GM12878 (cell line): Measurements from ENCODE around the gene FAF1. TPM values are rescaled to one million over a fixed set of nuclear protein-coding genes. Genes with fewer than 3 reads are reported as not detected.

ENCODE experiments used
- ATAC-seq: fragments of 200-7000 bp; cut with Tn5 transposase; 3 replicates; pipeline ENCODE4 v1.9.1; 2020; ENCODE audit warnings: mild to moderate bottlenecking, moderate library complexity
- BruUV-seq: library from RNA; stranded (reverse); fragments of 400-500 nt; replicated peaks from 2 replicates; lab custom pipeline; 2021; lab: Mats Ljungman, UMichigan
- CTCF ChIA-PET: fragments of 300-600 bp; sonication (Branson Sonifier 250); formaldehyde crosslinking; extraction: SDS; loops from one replicate; lab custom pipeline; 2021; ENCODE audit warnings: inconsistent platforms; lab: Yijun Ruan, JAX
- POLR2A ChIA-PET: fragments of 350-600 bp; formaldehyde crosslinking; extraction: SDS; loops from one replicate; lab custom pipeline; 2021; ENCODE audit warnings: inconsistent platforms; lab: Charles Lee
- RAD21 ChIA-PET: fragments of 300-600 bp; sonication (Branson Sonifier 250); formaldehyde crosslinking; loops from one replicate; lab custom pipeline; 2023; ENCODE audit warnings: antibody characterized with exemption; ENCODE audit not compliant: unreplicated experiment; lab: Charles Lee
- SMC1A ChIA-PET: fragments of 300-600 bp; sonication (Branson Sonifier 250); formaldehyde crosslinking; loops from one replicate; lab custom pipeline; 2023; ENCODE audit not compliant: unreplicated experiment, uncharacterized antibody; lab: Charles Lee
- DNase-seq: peaks from one replicate; pipeline ENCODE4 v3.0.0-alpha.2; 2011; ENCODE audit warnings: low read depth, low spot score
- FAIRE-seq: peaks from 3 replicates; lab custom pipeline; 2011; peaks lifted over from hg19 to GRCh38; lab: Jason Lieb, UNC
- H2AFZ ChIP-seq: 2 replicates; pipeline ENCODE4 v1.6.0; 2011; ENCODE audit warnings: low read depth, low read length, control low read depth; ENCODE audit not compliant: control insufficient read depth
- H3K27ac ChIP-seq: 2 replicates; pipeline ENCODE4 v1.5.1; 2011; ENCODE audit warnings: control low read depth; ENCODE audit not compliant: control insufficient read depth, insufficient read depth
- H3K27me3 ChIP-seq, 2 experiments: replicated peaks in 1 of 2; 2 replicates each; pipeline versions ENCODE4 v1.6.0 to v1.6.1; 2011; ENCODE audit warnings: low read length in 1 of 2; ENCODE audit not compliant: control insufficient read depth in 2 of 2, insufficient read depth in 2 of 2
- H3K36me3 ChIP-seq, 2 experiments: 2 replicates each; pipeline ENCODE4 v1.5.1; 2011; ENCODE audit warnings: low read length in 1 of 2; ENCODE audit not compliant: control insufficient read depth in 2 of 2, insufficient read depth in 2 of 2
- H3K4me1 ChIP-seq: 2 replicates; pipeline ENCODE4 v1.6.1; 2011; ENCODE audit warnings: mild to moderate bottlenecking, low read length, moderate library complexity, mixed read lengths; ENCODE audit not compliant: control insufficient read depth, insufficient read depth
- H3K4me2 ChIP-seq: 2 replicates; pipeline ENCODE4 v1.6.0; 2011; ENCODE audit warnings: control low read depth; ENCODE audit not compliant: control insufficient read depth, insufficient read depth
- H3K4me3 ChIP-seq: fragments of 200-600 bp; sonication (generic); 2 replicates; pipeline ENCODE4 v1.5.1; 2016
- H3K79me2 ChIP-seq: 2 replicates; pipeline ENCODE4 v1.6.0; 2011; ENCODE audit warnings: low read length; ENCODE audit not compliant: control insufficient read depth, insufficient read depth
- H3K9ac ChIP-seq: 2 replicates; pipeline ENCODE4 v1.8.0; 2011; ENCODE audit warnings: low read length, control low read depth, mixed read lengths; ENCODE audit not compliant: control insufficient read depth, insufficient read depth
- H3K9me3 ChIP-seq: replicated peaks from 3 replicates; pipeline ENCODE4 v1.5.1; 2011; ENCODE audit warnings: mild to moderate bottlenecking, low read length; ENCODE audit not compliant: control insufficient read depth, insufficient read depth
- H4K20me1 ChIP-seq: 2 replicates; pipeline ENCODE4 v1.6.0; 2011; ENCODE audit not compliant: control insufficient read depth, insufficient read depth
- CHD2 ChIP-seq: IDR thresholded peaks from 2 replicates; pipeline ENCODE4 v1.6.1; 2011; ENCODE audit warnings: low read depth, low read length, improper control_type of control experiment, borderline replicate concordance
- FOXK2 ChIP-seq: fragments of 450-650 bp; IDR thresholded peaks from 2 replicates; pipeline ENCODE4 v1.6.1; 2017; ENCODE audit warnings: mild to moderate bottlenecking, moderate library complexity
- NFXL1 ChIP-seq: fragments of 450-650 bp; IDR thresholded peaks from 2 replicates; pipeline ENCODE4 v1.6.1; 2017; ENCODE audit warnings: antibody characterized with exemption, mild to moderate bottlenecking, borderline replicate concordance
- REST ChIP-seq: IDR thresholded peaks from 2 replicates; pipeline ENCODE4 v1.6.1; 2012; ENCODE audit warnings: mild to moderate bottlenecking, low read depth, low read length
- SREBF1 ChIP-seq: IDR thresholded peaks from 2 replicates; pipeline ENCODE4 v1.6.1; 2012; ENCODE audit warnings: mild to moderate bottlenecking, low read length
- ZNF217 ChIP-seq: fragments of 450-650 bp; IDR thresholded peaks from 2 replicates; pipeline ENCODE4 v1.6.1; 2017; ENCODE audit warnings: antibody characterized with exemption, mild to moderate bottlenecking
- WGBS: methylation state at CpG from one replicate; pipeline ENCODE4 v1.1.6; 2016; ENCODE audit warnings: low lambda C conversion rate; ENCODE audit not compliant: insufficient replicate concordance, insufficient coverage; ENCODE audit errors: missing lambda C conversion rate; 5-methylcytosine and 5-hydroxymethylcytosine counted together
- in situ Hi-C: fragments of 300-500 bp; cut with MboI; formaldehyde crosslinking; loops from 9 replicates; pipeline ENCODE4 v1.14.3; 2018; ENCODE audit warnings: mixed read lengths
- intact Hi-C: fragments of 100-400 bp; cut with micrococcal nuclease; formaldehyde crosslinking; loops from one replicate; pipeline ENCODE4 v1.14.2; 2022; ENCODE audit not compliant: unreplicated experiment
- polyA plus RNA-seq, 11 experiments: library from polyadenylated mRNA; depleted of rRNA in 4 of 11; unstranded in 6 of 11; stranded (reverse) in 5 of 11; fragments of >200 nt; fragmentation: Nextera tagmentation in 4 of 11; fragmentation: Illumina TruSeq in 1 of 11; extraction: Ambion mirVana in 4 of 11; extraction: Trizol in 1 of 11; gene quantifications; 1 replicate in 1 of 11; 2 replicates in 10 of 11; pipeline versions ENCODE4 v1.2.1 to v1.2.3, GENCODE V29; 2011 to 2016; ENCODE audit warnings: inconsistent platforms in 2 of 11, missing spikeins in 2 of 11, low read depth in 1 of 11
- total RNA-seq, 4 experiments: library from RNA; depleted of rRNA in 3 of 4; stranded (reverse); fragments of >200 nt in 3 of 4; fragmentation: Illumina TruSeq in 1 of 4; extraction: Trizol in 1 of 4; gene quantifications; 2 replicates each; pipeline versions ENCODE4 v1.2.1 to v1.2.3, GENCODE V29; 2013 to 2021
- TF ChIP-seq, protein P1 (sequence below): fragments of 150-350 bp; IDR thresholded peaks from 2 replicates; pipeline ENCODE4 v1.6.1; 2014; ENCODE audit warnings: mild to moderate bottlenecking, low read depth, low read length
- TF ChIP-seq, protein P2 (sequence below): fragments of 450-650 bp; IDR thresholded peaks from 2 replicates; pipeline ENCODE4 v1.6.1; 2016; ENCODE audit warnings: mild to moderate bottlenecking

FAF1 gene
- total and polyA plus RNA-seq, 10 of the 15 experiments (the other 5 are each of a cell fraction or from before 2014, with no cell fraction given) = 8.6 to 54.5 (median 23.7) TPM

DNA sequence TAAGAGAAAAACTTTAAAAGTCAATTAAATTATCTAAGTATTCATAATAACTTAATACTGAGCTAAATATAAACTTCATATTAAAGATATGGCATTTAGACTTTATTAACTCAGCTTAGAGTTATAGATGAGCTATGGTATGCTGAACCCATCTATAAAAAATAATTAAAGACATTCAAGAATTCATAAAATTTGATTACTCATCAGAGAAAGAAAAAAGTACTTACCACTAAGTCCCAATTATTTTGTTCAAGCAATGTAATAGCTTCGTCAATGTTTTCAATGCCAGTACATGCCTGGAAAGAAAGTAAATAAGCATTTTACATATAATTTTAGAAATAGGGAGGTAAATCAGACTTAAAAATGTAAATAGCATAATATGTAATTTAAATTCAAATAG, 102.4 kb downstream of the FAF1 start (continued):
- TF ChIP-seq CHD2 (no peak), NFXL1 (no peak), FOXK2 (no peak), SREBF1 (no peak)
- TF ChIP-seq, protein P1, sequence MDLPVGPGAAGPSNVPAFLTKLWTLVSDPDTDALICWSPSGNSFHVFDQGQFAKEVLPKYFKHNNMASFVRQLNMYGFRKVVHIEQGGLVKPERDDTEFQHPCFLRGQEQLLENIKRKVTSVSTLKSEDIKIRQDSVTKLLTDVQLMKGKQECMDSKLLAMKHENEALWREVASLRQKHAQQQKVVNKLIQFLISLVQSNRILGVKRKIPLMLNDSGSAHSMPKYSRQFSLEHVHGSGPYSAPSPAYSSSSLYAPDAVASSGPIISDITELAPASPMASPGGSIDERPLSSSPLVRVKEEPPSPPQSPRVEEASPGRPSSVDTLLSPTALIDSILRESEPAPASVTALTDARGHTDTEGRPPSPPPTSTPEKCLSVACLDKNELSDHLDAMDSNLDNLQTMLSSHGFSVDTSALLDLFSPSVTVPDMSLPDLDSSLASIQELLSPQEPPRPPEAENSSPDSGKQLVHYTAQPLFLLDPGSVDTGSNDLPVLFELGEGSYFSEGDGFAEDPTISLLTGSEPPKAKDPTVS = no peak

DNA sequence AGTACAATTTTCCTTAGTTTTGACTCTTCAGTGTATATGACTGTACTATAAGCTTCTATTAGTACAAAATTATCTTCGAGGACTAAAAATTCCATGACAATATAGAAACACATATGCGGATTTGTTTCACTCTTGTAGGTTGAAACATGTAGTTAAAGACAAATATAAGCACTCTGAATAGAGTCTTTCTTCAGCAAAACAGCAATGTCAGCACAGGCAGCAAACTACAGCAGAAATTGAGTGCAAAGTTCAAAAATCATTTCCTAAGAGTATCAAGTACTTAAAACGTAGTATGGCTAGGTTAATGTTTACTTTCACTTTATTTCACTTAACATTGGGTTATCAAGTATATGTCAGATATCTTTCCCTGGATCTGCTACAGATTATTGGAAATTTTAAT, 106.7 kb downstream of the FAF1 start:
- Histone ChIP-seq H3K36me3 (no peaks in the 10 kb centered on the region; a peak in 2 of 4 replicates), H3K9me3 (peaks cover 3% of the 10 kb centered on the region; the same call in 2 of the 3 replicates), H3K4me1 (no peaks in the 10 kb centered on the region), H3K27ac (no peak overlapping the region), H3K4me2 (no peak overlapping the region), H2AFZ (no peak overlapping the region), H4K20me1 (no peaks in the 10 kb centered on the region), H3K27me3 (no peaks in the 10 kb centered on the region), H3K79me2 (peaks cover 4% of the 10 kb centered on the region), H3K4me3 (no peak overlapping the region), H3K9ac (no peak overlapping the region)
- intact Hi-C loops = no loop called here
- CTCF ChIA-PET = interaction anchor here (1.2 to 3.6 kb wide), 2 partner anchors 20 to 79 kb away, joined by 3 to 15 read pairs; no protein-coding TSS in a partner anchor
- ATAC-seq (no peak), DNase-seq (no peak), FAIRE-seq (no peak)
- POLR2A ChIA-PET = no interaction called here
- 99% methylated on average over 3 of the region's 3 CpGs for WGBS
- TF ChIP-seq REST (no peak), ZNF217 (no peak)
- TF ChIP-seq, protein P2, sequence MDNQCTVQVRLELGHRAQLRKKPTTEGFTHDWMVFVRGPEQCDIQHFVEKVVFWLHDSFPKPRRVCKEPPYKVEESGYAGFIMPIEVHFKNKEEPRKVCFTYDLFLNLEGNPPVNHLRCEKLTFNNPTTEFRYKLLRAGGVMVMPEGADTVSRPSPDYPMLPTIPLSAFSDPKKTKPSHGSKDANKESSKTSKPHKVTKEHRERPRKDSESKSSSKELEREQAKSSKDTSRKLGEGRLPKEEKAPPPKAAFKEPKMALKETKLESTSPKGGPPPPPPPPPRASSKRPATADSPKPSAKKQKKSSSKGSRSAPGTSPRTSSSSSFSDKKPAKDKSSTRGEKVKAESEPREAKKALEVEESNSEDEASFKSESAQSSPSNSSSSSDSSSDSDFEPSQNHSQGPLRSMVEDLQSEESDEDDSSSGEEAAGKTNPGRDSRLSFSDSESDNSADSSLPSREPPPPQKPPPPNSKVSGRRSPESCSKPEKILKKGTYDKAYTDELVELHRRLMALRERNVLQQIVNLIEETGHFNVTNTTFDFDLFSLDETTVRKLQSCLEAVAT = no peak
- in situ Hi-C loops = no loop called here
- RAD21 ChIA-PET = no interaction called here
- SMC1A ChIA-PET = no interaction called here
- no TSS peak for BruUV-seq
